PC-9 (cell line): ENCODE data around the gene NUDT3. TPM values are rescaled to one million over a fixed set of nuclear protein-coding genes. Genes with fewer than 3 reads are reported as not detected.

ENCODE experiments used
- BruUV-seq: library from RNA; stranded (reverse); fragments of 400-500 nt; replicated peaks from 2 replicates; lab custom pipeline; 2021; lab: Mats Ljungman, UMichigan
- CTCF ChIA-PET: fragments of 300-600 bp; sonication (Branson Sonifier 250); formaldehyde crosslinking; loops from one replicate; lab custom pipeline; 2022; ENCODE audit warnings: antibody characterized with exemption; lab: Charles Lee
- POLR2A ChIA-PET: fragments of 300-600 bp; sonication (Branson Sonifier 250); formaldehyde crosslinking; loops from one replicate; lab custom pipeline; 2022; ENCODE audit warnings: antibody characterized with exemption; ENCODE audit not compliant: unreplicated experiment; lab: Charles Lee
- DNase-seq, 2 experiments: peaks; one replicate each; pipeline versions ENCODE4 v3.0.0 to v3.0.0-alpha.2; 2015 to 2022; ENCODE audit warnings: mixed read lengths in 1 of 2
- H2AFZ ChIP-seq: fragments of 200-600 bp; sonication (generic); 2 replicates; pipeline ENCODE4 v1.8.1; 2017; ENCODE audit warnings: antibody characterized with exemption
- H3F3A ChIP-seq: fragments of 200-600 bp; sonication (generic); 2 replicates; pipeline ENCODE4 v1.8.1; 2017; ENCODE audit warnings: antibody characterized with exemption, mild to moderate bottlenecking, low read depth; ENCODE audit not compliant: insufficient read depth
- H3K27ac ChIP-seq: fragments of 200-600 bp; sonication (generic); 2 replicates; pipeline ENCODE4 v1.6.1; 2016; ENCODE audit warnings: mixed run types
- H3K27me3 ChIP-seq: fragments of 200-600 bp; sonication (generic); 2 replicates; pipeline ENCODE4 v1.6.1; 2016; ENCODE audit warnings: low read depth, mixed run types; ENCODE audit not compliant: insufficient read depth
- H3K36me3 ChIP-seq: fragments of 200-600 bp; sonication (generic); 2 replicates; pipeline ENCODE4 v1.6.1; 2016; ENCODE audit warnings: low read depth, mixed run types
- H3K4me1 ChIP-seq: fragments of 200-600 bp; sonication (generic); replicated peaks from 2 replicates; pipeline ENCODE4 v1.6.1; 2016; ENCODE audit warnings: mixed run types; ENCODE audit not compliant: insufficient read depth
- H3K4me2 ChIP-seq: fragments of 200-600 bp; sonication (generic); 2 replicates; pipeline ENCODE4 v1.6.1; 2017; ENCODE audit warnings: mixed run types
- H3K4me3 ChIP-seq: fragments of 200-600 bp; sonication (generic); 2 replicates; pipeline ENCODE4 v1.6.1; 2016; ENCODE audit warnings: mixed run types
- H3K79me2 ChIP-seq: fragments of 200-600 bp; sonication (generic); 2 replicates; pipeline ENCODE4 v1.6.1; 2017; ENCODE audit warnings: low read depth, mixed run types
- H3K9me2 ChIP-seq: fragments of 200-600 bp; sonication (generic); 2 replicates; pipeline ENCODE4 v1.8.1; 2017; ENCODE audit warnings: mild to moderate bottlenecking; ENCODE audit not compliant: insufficient read depth
- H3K9me3 ChIP-seq: fragments of 200-600 bp; sonication (generic); 2 replicates; pipeline ENCODE4 v1.8.1; 2016; ENCODE audit warnings: low read depth; ENCODE audit not compliant: insufficient read depth
- H4K20me1 ChIP-seq: fragments of 200-600 bp; sonication (generic); 2 replicates; pipeline ENCODE4 v1.8.1; 2017; ENCODE audit not compliant: insufficient read depth
- CTCF ChIP-seq: fragments of 200-600 bp; sonication (generic); conservative IDR thresholded peaks from 2 replicates; pipeline ENCODE4 v1.6.1; 2017; ENCODE audit warnings: mixed run types, antibody characterized with exemption, mild to moderate bottlenecking, moderate library complexity
- EZH2 ChIP-seq: fragments of 200-600 bp; sonication (generic); IDR thresholded peaks from 2 replicates; pipeline ENCODE4 v1.8.0; 2017; ENCODE audit warnings: antibody characterized with exemption, low read depth
- intact Hi-C: fragments of 100-400 bp; cut with micrococcal nuclease; formaldehyde crosslinking; loops from one replicate; pipeline ENCODE4 v1.10.0; 2022; ENCODE audit not compliant: unreplicated experiment
- total RNA-seq: library from RNA; stranded (reverse); gene quantifications from 2 replicates; pipeline ENCODE4 v1.2.3, GENCODE V29; 2021

NUDT3 gene
- total RNA-seq, 1 experiment from 2014 or later, result 19.1 TPM

DNA sequence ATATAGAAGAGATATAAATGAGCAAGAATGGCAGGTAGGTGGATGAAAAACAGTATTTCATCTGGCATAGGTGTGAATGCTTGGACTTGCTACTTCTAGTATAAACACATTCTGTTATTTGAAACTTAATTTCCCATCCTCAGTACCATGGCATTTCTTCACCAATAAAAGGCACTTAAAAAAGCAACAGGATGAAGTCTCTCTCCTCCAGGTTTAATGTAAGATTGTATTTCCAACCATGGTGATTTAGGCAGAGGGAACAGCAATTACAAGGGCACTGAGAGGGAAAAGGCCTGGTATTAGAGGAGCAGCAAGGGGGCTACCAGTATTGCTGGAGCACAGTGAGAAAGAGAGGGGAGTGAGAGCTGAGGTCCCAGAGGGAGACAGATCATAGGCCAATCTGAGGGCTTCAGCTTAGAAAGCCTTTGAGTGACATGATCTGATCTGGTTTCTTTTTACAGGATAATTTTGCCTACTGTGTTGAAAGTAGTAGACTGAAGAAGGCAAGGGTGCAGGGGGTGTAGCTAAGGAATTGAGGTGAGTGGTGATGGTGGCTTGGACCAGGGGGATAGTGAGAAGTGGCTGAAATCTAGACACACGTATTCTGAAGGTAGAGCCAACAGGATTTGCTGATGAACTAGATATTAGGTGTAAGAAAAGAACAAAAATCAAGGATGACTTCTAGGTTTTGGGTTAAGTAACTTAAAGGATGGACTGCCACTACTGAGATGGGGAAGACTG lies 75.9 kb downstream of the NUDT3 start:
- intact Hi-C loops, result no loop called here
- ChIA-PET CTCF (no interaction called here), POLR2A (no interaction called here)
- H3K36me3 ChIP-seq, result no peaks in the 10 kb centered on the region; the same call in 1 of the 2 replicates
- peaks cover 33% of the 10 kb centered on the region for H3F3A ChIP-seq
- no peaks in the 10 kb centered on the region for H3K9me3 ChIP-seq
- no peaks in the 10 kb centered on the region for H4K20me1 ChIP-seq
- H3K27ac ChIP-seq, result no peak overlapping the region
- peaks cover 55% of the 10 kb centered on the region for H3K79me2 ChIP-seq
- H3K4me1 ChIP-seq, result peaks cover 40% of the 10 kb centered on the region
- DNase-seq, result no peak
- H3K27me3 ChIP-seq, result no peaks in the 10 kb centered on the region
- H3K4me2 ChIP-seq, result no peak overlapping the region
- no TSS peak for BruUV-seq
- TF ChIP-seq EZH2 (no peak), CTCF (no peak)
- H3K4me3 ChIP-seq, result no peak overlapping the region
- H2AFZ ChIP-seq, result no peak overlapping the region
- H3K9me2 ChIP-seq, result no peaks in the 10 kb centered on the region; the same call in 1 of the 2 replicates

GRCh38 chr6:34315780-34316179 lies 76.7 kb downstream of the NUDT3 start:
- no peak for DNase-seq
- CTCF ChIA-PET, result no interaction called here

GRCh38 chr6:34315256-34315655 lies 77.2 kb downstream of the NUDT3 start:
- CTCF ChIA-PET, result no interaction called here
- H3F3A ChIP-seq, result peaks cover 25% of the 10 kb centered on the region
- H3K27ac ChIP-seq, result no peak overlapping the region
- H3K27me3 ChIP-seq, result no peaks in the 10 kb centered on the region
- no peaks in the 10 kb centered on the region; the same call in 1 of the 2 replicates for H3K36me3 ChIP-seq
- H2AFZ ChIP-seq, result no peak overlapping the region
- peaks cover 4% of the 10 kb centered on the region; the same call in 1 of the 2 replicates for H4K20me1 ChIP-seq
- POLR2A ChIA-PET, result interaction anchor here (0.7 kb wide), 1 partner anchor 49 kb away, joined by 5 read pairs; no protein-coding TSS in a partner anchor
- DNase-seq, result no peak
- H3K79me2 ChIP-seq, result peaks cover 58% of the 10 kb centered on the region
- TF ChIP-seq CTCF (no peak), EZH2 (no peak)
- no peak overlapping the region for H3K4me3 ChIP-seq
- no TSS peak for BruUV-seq
- intact Hi-C loops, result no loop called here
- peaks cover 31% of the 10 kb centered on the region for H3K4me1 ChIP-seq
- no peaks in the 10 kb centered on the region for H3K9me3 ChIP-seq
- H3K4me2 ChIP-seq, result no peak overlapping the region
- H3K9me2 ChIP-seq, result no peaks in the 10 kb centered on the region; the same call in 1 of the 2 replicates

More at GRCh38 chr6:34315780-34316179, 76.7 kb downstream of the NUDT3 start:
- H3K9me2 ChIP-seq, result no peaks in the 10 kb centered on the region; the same call in 1 of the 2 replicates
- H3F3A ChIP-seq, result peaks cover 30% of the 10 kb centered on the region
- H3K4me1 ChIP-seq, result peaks cover 36% of the 10 kb centered on the region
- intact Hi-C loops, result no loop called here
- BruUV-seq, result no TSS peak
- H3K27ac ChIP-seq, result no peak overlapping the region
- no peak overlapping the region for H3K4me2 ChIP-seq
- H4K20me1 ChIP-seq, result no peaks in the 10 kb centered on the region
- H2AFZ ChIP-seq, result no peak overlapping the region
- no peak overlapping the region for H3K4me3 ChIP-seq
- no peaks in the 10 kb centered on the region for H3K9me3 ChIP-seq
- H3K79me2 ChIP-seq, result peaks cover 58% of the 10 kb centered on the region
- no peaks in the 10 kb centered on the region for H3K27me3 ChIP-seq
- POLR2A ChIA-PET, result no interaction called here
- no peaks in the 10 kb centered on the region; the same call in 1 of the 2 replicates for H3K36me3 ChIP-seq
- TF ChIP-seq CTCF (no peak), EZH2 (no peak)
